ENCODE results near the gene MLEC.
A peak's percentile ranks its signal among the peaks of the same experiment; 100 is the strongest.

The MLEC gene

GRCh38 chr12:120736404-120737331 lies 49.7 kb downstream of the MLEC start:
- Mint-ChIP-seq H3K27me3 (no peaks in the 10 kb centered on the region), H3K9me3 (no peaks in the 10 kb centered on the region), H3K4me3 (no peak overlapping the region), H3K4me1 (peaks cover 5% of the 10 kb centered on the region), H3K27ac (ENCODE audit: low read depth) (peak overlapping the region; percentile 80), H3K36me3 (ENCODE audit: insufficient read depth) (peaks cover 3% of the 10 kb centered on the region)
- no peak for ATAC-seq (replicated peaks; ENCODE audit: extremely low read depth, poor library complexity, severe bottlenecking)
- no peak for DNase-seq (ENCODE audit: low spot score in 2 of 2)

GRCh38 chr12:120737557-120738251 lies 50.8 kb downstream of the MLEC start:
- no peak for ATAC-seq (replicated peaks; ENCODE audit: extremely low read depth, poor library complexity, severe bottlenecking)
- no peak overlapping the region for H3K27ac Mint-ChIP-seq (ENCODE audit: low read depth)
- H3K4me1 Mint-ChIP-seq: peaks cover 5% of the 10 kb centered on the region
- no peak for DNase-seq (ENCODE audit: low spot score in 2 of 2)
- H3K36me3 Mint-ChIP-seq (ENCODE audit: insufficient read depth): peaks cover 2% of the 10 kb centered on the region
- H3K9me3 Mint-ChIP-seq: no peaks in the 10 kb centered on the region
- no peaks in the 10 kb centered on the region for H3K27me3 Mint-ChIP-seq
- no peak overlapping the region for H3K4me3 Mint-ChIP-seq

GRCh38 chr12:120738252-120739030 lies 51.5 kb downstream of the MLEC start:
- Mint-ChIP-seq H3K9me3 (no peaks in the 10 kb centered on the region), H3K4me3 (no peak overlapping the region), H3K27me3 (no peaks in the 10 kb centered on the region), H3K36me3 (ENCODE audit: insufficient read depth) (peaks cover under 1% of the 10 kb centered on the region), H3K27ac (ENCODE audit: low read depth) (no peak overlapping the region), H3K4me1 (peaks cover 5% of the 10 kb centered on the region)
- ATAC-seq (replicated peaks; ENCODE audit: extremely low read depth, poor library complexity, severe bottlenecking) (no peak), DNase-seq (ENCODE audit: low spot score in 2 of 2) (no peak)

GRCh38 chr12:120739031-120739762 lies 52.2 kb downstream of the MLEC start:
- no peak overlapping the region for H3K4me3 Mint-ChIP-seq
- DNase-seq (ENCODE audit: low spot score in 2 of 2) (no peak), ATAC-seq (replicated peaks; ENCODE audit: extremely low read depth, poor library complexity, severe bottlenecking) (no peak)
- H3K9me3 Mint-ChIP-seq: no peaks in the 10 kb centered on the region
- H3K27ac Mint-ChIP-seq (ENCODE audit: low read depth): no peak overlapping the region
- no peaks in the 10 kb centered on the region for H3K36me3 Mint-ChIP-seq (ENCODE audit: insufficient read depth)
- peaks cover 5% of the 10 kb centered on the region for H3K4me1 Mint-ChIP-seq
- H3K27me3 Mint-ChIP-seq: no peaks in the 10 kb centered on the region

- Mint-ChIP-seq H3K4me1 (peaks cover 5% of the 10 kb centered on the region), H3K9me3 (no peaks in the 10 kb centered on the region), H3K27ac (ENCODE audit: low read depth) (no peak overlapping the region), H3K4me3 (no peak overlapping the region), H3K27me3 (no peaks in the 10 kb centered on the region), H3K36me3 (ENCODE audit: insufficient read depth) (no peaks in the 10 kb centered on the region)
- DNase-seq (ENCODE audit: low spot score in 2 of 2) (no peak), ATAC-seq (replicated peaks; ENCODE audit: extremely low read depth, poor library complexity, severe bottlenecking) (no peak)
These were observed 53.1 kb downstream of the MLEC start for GRCh38 chr12:120739821-120740613.

- Mint-ChIP-seq H3K4me3 (no peak overlapping the region), H3K27me3 (no peaks in the 10 kb centered on the region)
These were observed 53.9 kb downstream of the MLEC start for GRCh38 chr12:120740871-120741270.

GRCh38 chr12:120741476-120742421 lies 54.8 kb downstream of the MLEC start:
- no peak for DNase-seq (ENCODE audit: low spot score in 2 of 2)
- no peak overlapping the region for H3K4me3 Mint-ChIP-seq
- H3K9me3 Mint-ChIP-seq: no peaks in the 10 kb centered on the region
- no peak overlapping the region for H3K27ac Mint-ChIP-seq (ENCODE audit: low read depth)
- H3K36me3 Mint-ChIP-seq (ENCODE audit: insufficient read depth): no peaks in the 10 kb centered on the region
- ATAC-seq (replicated peaks; ENCODE audit: extremely low read depth, poor library complexity, severe bottlenecking): no peak
- no peaks in the 10 kb centered on the region for H3K4me1 Mint-ChIP-seq
- H3K27me3 Mint-ChIP-seq: no peaks in the 10 kb centered on the region

More at GRCh38 chr12:120740871-120741270, 53.9 kb downstream of the MLEC start:
- DNase-seq (ENCODE audit: low spot score in 2 of 2) (no peak), ATAC-seq (replicated peaks; ENCODE audit: extremely low read depth, poor library complexity, severe bottlenecking) (no peak)
- Mint-ChIP-seq H3K9me3 (no peaks in the 10 kb centered on the region), H3K4me1 (peaks cover 5% of the 10 kb centered on the region), H3K36me3 (ENCODE audit: insufficient read depth) (no peaks in the 10 kb centered on the region), H3K27ac (ENCODE audit: low read depth) (no peak overlapping the region)

- H3K4me3 Mint-ChIP-seq: no peak overlapping the region
- ATAC-seq (replicated peaks; ENCODE audit: extremely low read depth, poor library complexity, severe bottlenecking) (no peak), DNase-seq (ENCODE audit: low spot score in 2 of 2) (no peak)
- H3K27me3 Mint-ChIP-seq: no peaks in the 10 kb centered on the region
- H3K9me3 Mint-ChIP-seq: no peaks in the 10 kb centered on the region
- no peaks in the 10 kb centered on the region for H3K4me1 Mint-ChIP-seq
- no peaks in the 10 kb centered on the region for H3K36me3 Mint-ChIP-seq (ENCODE audit: insufficient read depth)
- no peak overlapping the region for H3K27ac Mint-ChIP-seq (ENCODE audit: low read depth)
These were observed 58.1 kb downstream of the MLEC start for GRCh38 chr12:120744922-120745493.

GRCh38 chr12:120748242-120748641 lies 61.3 kb downstream of the MLEC start:
- Mint-ChIP-seq H3K4me1 (no peaks in the 10 kb centered on the region), H3K27ac (ENCODE audit: low read depth) (no peak overlapping the region), H3K9me3 (no peaks in the 10 kb centered on the region), H3K36me3 (ENCODE audit: insufficient read depth) (no peaks in the 10 kb centered on the region), H3K27me3 (peaks cover 15% of the 10 kb centered on the region), H3K4me3 (no peak overlapping the region)
- ATAC-seq (replicated peaks; ENCODE audit: extremely low read depth, poor library complexity, severe bottlenecking): no peak
- no peak for DNase-seq (ENCODE audit: low spot score in 2 of 2)

- ATAC-seq (replicated peaks; ENCODE audit: extremely low read depth, poor library complexity, severe bottlenecking): no peak
- Mint-ChIP-seq H3K4me3 (no peak overlapping the region), H3K9me3 (no peaks in the 10 kb centered on the region), H3K4me1 (no peaks in the 10 kb centered on the region), H3K27ac (ENCODE audit: low read depth) (no peak overlapping the region), H3K27me3 (peaks cover 15% of the 10 kb centered on the region), H3K36me3 (ENCODE audit: insufficient read depth) (no peaks in the 10 kb centered on the region)
- no peak for DNase-seq (ENCODE audit: low spot score in 2 of 2)
These were observed 62.3 kb downstream of the MLEC start for GRCh38 chr12:120749256-120749655.
